Dendritic cell treated with granulocyte-macrophage colony-stimulating factor and Interleukin-4, amounts not matched to agents 40 ng/mL and 50 ng/mL, for 4 days (primary cell): Measurements from ENCODE around the gene FMNL2.

Experiments used
- H3K27ac Mint-ChIP-seq: one replicate; pipeline ENCODE4 v1.8.0; 2022; ENCODE audit warnings: mild to moderate bottlenecking, mixed read lengths
- H3K27me3 Mint-ChIP-seq: one replicate; pipeline ENCODE4 v1.8.0; 2022; ENCODE audit warnings: mild to moderate bottlenecking, mixed read lengths
- H3K36me3 Mint-ChIP-seq: one replicate; pipeline ENCODE4 v1.8.0; 2022; ENCODE audit warnings: low read depth, mixed read lengths
- H3K4me1 Mint-ChIP-seq: one replicate; pipeline ENCODE4 v1.8.0; 2022; ENCODE audit warnings: low read depth, mixed read lengths
- H3K4me3 Mint-ChIP-seq: one replicate; pipeline ENCODE4 v1.8.0; 2022; ENCODE audit warnings: mild to moderate bottlenecking, moderate library complexity, mixed read lengths
- H3K9me3 Mint-ChIP-seq: one replicate; pipeline ENCODE4 v1.8.0; 2022; ENCODE audit warnings: mixed read lengths
- intact Hi-C: fragments of 100-400 bp; cut with micrococcal nuclease; formaldehyde crosslinking; loops from one replicate; pipeline ENCODE4 v1.15.0; 2022

Gene FMNL2

DNA sequence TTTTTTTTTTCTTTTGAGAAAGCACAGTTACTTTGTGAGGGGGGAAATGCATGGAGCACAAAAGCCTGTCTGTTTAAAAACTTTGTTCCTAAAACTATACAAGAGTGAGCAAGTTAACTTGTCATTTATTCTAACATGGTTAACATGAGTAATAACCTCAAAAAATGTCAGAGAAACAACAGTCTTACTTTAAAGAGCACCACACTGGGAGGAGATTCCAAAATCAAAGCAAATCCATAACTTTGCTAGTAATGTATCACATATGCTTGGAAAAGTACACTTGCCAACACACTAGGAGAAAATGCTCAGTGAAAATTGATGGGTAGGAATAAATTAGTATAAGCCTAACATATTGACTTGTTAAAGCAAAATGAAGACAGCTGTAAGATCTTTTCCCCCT, 225.2 kb downstream of the FMNL2 start:
- H3K9me3 Mint-ChIP-seq, result no peaks in the 10 kb centered on the region
- H3K27ac Mint-ChIP-seq, result no peak overlapping the region
- intact Hi-C loops, result no loop called here
- peaks cover 1% of the 10 kb centered on the region for H3K27me3 Mint-ChIP-seq
- peaks cover 2% of the 10 kb centered on the region for H3K4me1 Mint-ChIP-seq
- no peak overlapping the region for H3K4me3 Mint-ChIP-seq
- H3K36me3 Mint-ChIP-seq, result no peaks in the 10 kb centered on the region

GRCh38 chr2:152560873-152561595, 226.1 kb downstream of the FMNL2 start:
- intact Hi-C loops, result no loop called here
- Mint-ChIP-seq H3K36me3 (no peaks in the 10 kb centered on the region), H3K4me3 (no peak overlapping the region), H3K9me3 (no peaks in the 10 kb centered on the region), H3K27me3 (peaks cover 1% of the 10 kb centered on the region), H3K27ac (no peak overlapping the region), H3K4me1 (peaks cover 5% of the 10 kb centered on the region)

DNA sequence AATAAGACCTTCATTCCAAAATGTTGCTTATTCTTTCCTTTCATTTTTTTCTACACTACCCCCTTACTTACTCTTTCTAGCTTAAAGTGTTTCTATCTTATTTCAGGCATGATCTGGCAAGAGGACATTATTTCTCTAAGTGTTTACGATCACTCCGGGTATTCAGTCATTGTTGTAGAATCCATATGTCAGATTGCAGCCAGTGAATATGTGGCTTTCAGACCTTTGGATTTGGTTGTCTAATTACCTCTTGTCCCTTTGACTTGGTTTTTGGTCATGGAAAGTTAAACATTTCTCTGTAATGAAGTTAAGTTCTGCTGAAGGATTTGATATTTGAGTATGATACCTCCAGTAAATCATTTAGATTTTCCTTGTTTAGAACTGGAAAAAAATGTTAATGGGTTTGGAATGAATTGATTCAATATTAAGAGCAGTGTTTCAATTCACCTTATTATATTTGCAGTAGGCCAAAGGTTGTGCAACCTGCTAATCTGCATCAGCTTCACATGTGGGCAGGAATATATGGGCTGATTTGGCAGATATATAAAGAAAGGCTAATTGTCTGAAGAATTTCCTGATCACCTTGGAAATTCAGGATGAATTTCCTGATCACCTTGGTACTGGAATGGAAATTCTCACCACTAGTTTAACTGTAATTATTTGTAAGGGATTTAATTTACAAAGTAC, 227.4 kb downstream of the FMNL2 start:
- Mint-ChIP-seq H3K27ac (no peak overlapping the region), H3K4me1 (peaks cover 18% of the 10 kb centered on the region), H3K27me3 (peaks cover 1% of the 10 kb centered on the region), H3K4me3 (no peak overlapping the region), H3K36me3 (no peaks in the 10 kb centered on the region), H3K9me3 (no peaks in the 10 kb centered on the region)
- intact Hi-C loops, result no loop called here

DNA sequence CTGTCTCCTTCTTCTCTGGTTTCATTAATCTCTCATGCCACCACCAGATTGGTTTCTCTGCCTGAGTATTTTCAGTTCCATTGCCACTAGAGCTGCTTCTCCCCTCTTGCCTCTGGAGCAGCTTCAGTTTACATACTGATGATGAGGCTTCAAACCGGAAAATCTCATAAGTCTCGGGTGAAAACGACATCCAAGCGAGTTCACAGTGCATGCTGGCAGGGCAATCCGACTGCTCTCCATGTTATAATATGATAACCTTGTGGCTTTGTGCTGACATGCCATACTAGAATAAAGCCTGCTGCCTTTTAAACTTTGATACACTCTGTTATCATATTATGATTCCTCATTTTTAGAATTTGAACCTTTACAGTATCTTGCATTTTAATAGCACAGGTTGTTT, 228.8 kb downstream of the FMNL2 start:
- no peak overlapping the region for H3K4me3 Mint-ChIP-seq
- intact Hi-C loops, result no loop called here

DNA sequence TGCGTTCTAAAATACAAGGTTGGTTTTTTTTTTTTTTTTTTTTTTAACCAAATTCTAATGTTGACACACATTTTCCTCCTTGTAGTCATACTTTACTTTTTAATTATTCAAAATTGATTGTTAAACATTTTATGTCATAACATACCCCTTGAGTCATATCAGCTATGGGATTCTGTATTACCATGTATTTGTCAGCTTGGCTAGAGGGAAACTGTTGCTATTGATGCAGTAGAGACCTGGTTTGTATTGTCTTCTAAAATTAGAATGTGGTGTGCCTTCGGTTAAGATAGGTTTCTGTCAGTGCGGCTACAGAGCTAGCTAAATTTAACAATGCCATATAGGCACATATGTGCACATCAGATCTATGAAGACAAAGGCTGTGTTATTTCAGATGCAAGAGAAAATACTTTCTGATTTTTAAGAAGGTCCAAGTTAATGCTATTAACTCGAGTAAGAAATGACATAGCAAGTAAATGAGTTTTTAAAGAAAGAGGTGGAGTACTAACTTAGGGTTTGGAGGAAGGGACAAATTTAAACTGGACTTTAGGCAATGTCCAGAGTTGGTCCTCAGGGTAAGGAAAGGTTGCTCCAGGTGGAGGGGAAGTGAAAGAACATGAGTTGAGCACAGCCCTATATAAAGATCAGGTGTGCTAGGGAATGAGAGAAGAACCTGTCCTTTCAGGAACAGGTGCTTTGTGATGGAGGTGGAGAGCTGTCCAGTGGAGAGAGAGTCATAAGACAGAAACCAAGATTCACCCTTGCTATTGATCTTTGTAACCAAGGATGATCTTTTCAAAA, 230.0 kb downstream of the FMNL2 start:
- intact Hi-C loops, result no loop called here
- Mint-ChIP-seq H3K9me3 (no peaks in the 10 kb centered on the region), H3K4me1 (peaks cover 26% of the 10 kb centered on the region), H3K27me3 (peaks cover 1% of the 10 kb centered on the region), H3K4me3 (no peak overlapping the region), H3K36me3 (no peaks in the 10 kb centered on the region), H3K27ac (no peak overlapping the region)

More for the DNA sequence above, 228.8 kb downstream of the FMNL2 start:
- Mint-ChIP-seq H3K27me3 (peaks cover 1% of the 10 kb centered on the region), H3K4me1 (peaks cover 21% of the 10 kb centered on the region), H3K36me3 (no peaks in the 10 kb centered on the region), H3K9me3 (no peaks in the 10 kb centered on the region), H3K27ac (peak overlapping the region; percentile 25)

GRCh38 chr2:152565884-152566727, 231.1 kb downstream of the FMNL2 start:
- Mint-ChIP-seq H3K27me3 (peaks cover 1% of the 10 kb centered on the region), H3K4me3 (no peak overlapping the region), H3K4me1 (peaks cover 37% of the 10 kb centered on the region), H3K9me3 (no peaks in the 10 kb centered on the region), H3K27ac (peak overlapping the region; percentile 23), H3K36me3 (no peaks in the 10 kb centered on the region)
- intact Hi-C loops, result no loop called here

DNA sequence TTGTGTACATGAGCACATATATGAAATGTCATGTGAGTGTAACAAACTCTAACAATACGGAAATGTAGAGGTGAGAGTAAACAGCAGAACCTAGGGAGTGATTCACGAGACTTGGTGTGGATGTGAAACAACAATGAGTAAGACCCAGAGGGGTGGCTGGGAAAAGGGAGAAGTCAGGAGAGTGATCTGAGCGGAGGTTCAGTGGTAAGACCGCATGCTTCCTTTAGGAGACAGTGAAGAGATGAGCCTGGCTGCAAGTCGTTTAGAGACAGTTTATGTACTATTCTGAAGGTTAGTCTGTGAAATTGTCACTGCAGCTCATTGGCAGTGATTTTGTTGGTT, 231.7 kb downstream of the FMNL2 start:
- Mint-ChIP-seq H3K4me1 (peaks cover 37% of the 10 kb centered on the region), H3K4me3 (peak overlapping the region; percentile 17), H3K9me3 (no peaks in the 10 kb centered on the region), H3K27ac (peak overlapping the region; percentile 23), H3K36me3 (no peaks in the 10 kb centered on the region), H3K27me3 (peaks cover 1% of the 10 kb centered on the region)
- intact Hi-C loops, result no loop called here

DNA sequence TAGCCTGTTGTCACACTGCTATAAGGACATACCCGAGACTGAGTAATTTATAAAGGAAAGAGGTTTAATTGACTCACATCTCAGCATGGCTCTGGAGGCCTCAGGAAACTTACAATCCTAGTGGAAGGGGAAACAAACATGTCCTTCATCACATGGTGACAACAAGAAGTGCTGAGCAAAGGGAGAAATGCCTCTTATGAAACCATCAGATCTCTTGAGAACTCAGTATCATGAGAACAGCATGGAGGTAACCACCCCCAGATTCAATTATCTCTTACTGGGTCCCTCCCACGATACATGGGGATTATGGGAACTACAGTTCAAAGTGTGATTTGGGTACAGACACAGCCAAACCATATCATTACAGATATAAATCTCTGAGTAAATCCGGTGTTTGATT, 233.6 kb downstream of the FMNL2 start:
- intact Hi-C loops, result no loop called here
- H3K9me3 Mint-ChIP-seq, result no peaks in the 10 kb centered on the region
- no peaks in the 10 kb centered on the region for H3K36me3 Mint-ChIP-seq
- no peak overlapping the region for H3K27ac Mint-ChIP-seq
- H3K27me3 Mint-ChIP-seq, result peaks cover 1% of the 10 kb centered on the region
- peaks cover 37% of the 10 kb centered on the region for H3K4me1 Mint-ChIP-seq
- no peak overlapping the region for H3K4me3 Mint-ChIP-seq

GRCh38 chr2:152569186-152569585, 234.2 kb downstream of the FMNL2 start:
- Mint-ChIP-seq H3K9me3 (no peaks in the 10 kb centered on the region), H3K27me3 (no peaks in the 10 kb centered on the region), H3K4me1 (peaks cover 37% of the 10 kb centered on the region), H3K4me3 (no peak overlapping the region), H3K36me3 (no peaks in the 10 kb centered on the region), H3K27ac (peak overlapping the region; percentile 57)
- intact Hi-C loops, result no loop called here

GRCh38 chr2:152571048-152571766, 236.2 kb downstream of the FMNL2 start:
- intact Hi-C loops, result no loop called here
- Mint-ChIP-seq H3K27ac (no peak overlapping the region), H3K36me3 (no peaks in the 10 kb centered on the region), H3K4me3 (no peak overlapping the region), H3K9me3 (no peaks in the 10 kb centered on the region), H3K27me3 (no peaks in the 10 kb centered on the region), H3K4me1 (peaks cover 30% of the 10 kb centered on the region)

- intact Hi-C loops, result loop anchor here (2.0 kb wide), 1 partner anchor 41 kb away; no protein-coding TSS in a partner anchor
- H3K9me3 Mint-ChIP-seq, result no peaks in the 10 kb centered on the region
- H3K4me1 Mint-ChIP-seq, result peaks cover 22% of the 10 kb centered on the region
- H3K4me3 Mint-ChIP-seq, result no peak overlapping the region
- no peak overlapping the region for H3K27ac Mint-ChIP-seq
- no peaks in the 10 kb centered on the region for H3K36me3 Mint-ChIP-seq
- H3K27me3 Mint-ChIP-seq, result no peaks in the 10 kb centered on the region
Observed at GRCh38 chr2:152572031-152572430, 237.1 kb downstream of the FMNL2 start.

DNA sequence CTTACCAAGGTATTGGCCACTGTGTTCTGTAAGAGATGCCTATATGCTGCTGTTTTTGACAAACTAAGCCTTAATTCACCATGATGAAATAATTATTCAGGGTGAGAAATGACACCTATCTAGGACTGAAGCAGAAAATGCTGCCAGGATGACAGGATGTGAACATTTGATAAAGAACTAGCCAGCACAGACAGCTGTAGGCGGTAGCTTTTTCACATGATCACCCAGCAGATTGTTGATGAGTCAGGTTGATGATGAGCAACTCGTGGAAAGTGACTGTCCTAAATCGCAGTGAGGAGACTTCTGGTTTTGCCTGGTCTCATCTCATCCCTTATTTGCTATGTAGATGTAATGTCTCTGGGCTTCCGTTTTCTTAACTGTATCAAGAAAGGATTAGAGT, 238.2 kb downstream of the FMNL2 start:
- intact Hi-C loops, result loop anchor here (2.0 kb wide), 1 partner anchor 40 kb away; no protein-coding TSS in a partner anchor
- Mint-ChIP-seq H3K4me1 (peaks cover 16% of the 10 kb centered on the region), H3K27me3 (no peaks in the 10 kb centered on the region), H3K36me3 (no peaks in the 10 kb centered on the region), H3K9me3 (no peaks in the 10 kb centered on the region), H3K27ac (no peak overlapping the region), H3K4me3 (no peak overlapping the region)

GRCh38 chr2:152577579-152577978, 242.6 kb downstream of the FMNL2 start:
- no peak overlapping the region for H3K27ac Mint-ChIP-seq
- no peaks in the 10 kb centered on the region for H3K4me1 Mint-ChIP-seq
- no peak overlapping the region for H3K4me3 Mint-ChIP-seq
- no peaks in the 10 kb centered on the region for H3K27me3 Mint-ChIP-seq
- H3K36me3 Mint-ChIP-seq, result no peaks in the 10 kb centered on the region
- intact Hi-C loops, result no loop called here
- no peaks in the 10 kb centered on the region for H3K9me3 Mint-ChIP-seq
